ENCODE measurements around the gene LNX1.

- TF ChIP-seq CTCF (IDR thresholded peaks at IDR 0.05) (no peak), POLR2A (IDR thresholded peaks at IDR 0.05; ENCODE audit: low read depth) (no peak), EP300 (IDR thresholded peaks at IDR 0.05) (no peak)
Observed at GRCh38 chr4:53592122-53592521, 836 bp upstream of the LNX1 start.

All from esophagus muscularis mucosa (tissue), 4 donors.